Measurements from ENCODE around the gene INO80. TPM values are rescaled to one million over a fixed set of nuclear protein-coding genes. Genes with fewer than 3 reads are reported as not detected.
"Not testable (repeated sequence)": the region's sequence is repeated elsewhere in the genome, so short reads cannot be mapped to it uniquely, and the experiment has no call there.

Gene INO80, protein sequence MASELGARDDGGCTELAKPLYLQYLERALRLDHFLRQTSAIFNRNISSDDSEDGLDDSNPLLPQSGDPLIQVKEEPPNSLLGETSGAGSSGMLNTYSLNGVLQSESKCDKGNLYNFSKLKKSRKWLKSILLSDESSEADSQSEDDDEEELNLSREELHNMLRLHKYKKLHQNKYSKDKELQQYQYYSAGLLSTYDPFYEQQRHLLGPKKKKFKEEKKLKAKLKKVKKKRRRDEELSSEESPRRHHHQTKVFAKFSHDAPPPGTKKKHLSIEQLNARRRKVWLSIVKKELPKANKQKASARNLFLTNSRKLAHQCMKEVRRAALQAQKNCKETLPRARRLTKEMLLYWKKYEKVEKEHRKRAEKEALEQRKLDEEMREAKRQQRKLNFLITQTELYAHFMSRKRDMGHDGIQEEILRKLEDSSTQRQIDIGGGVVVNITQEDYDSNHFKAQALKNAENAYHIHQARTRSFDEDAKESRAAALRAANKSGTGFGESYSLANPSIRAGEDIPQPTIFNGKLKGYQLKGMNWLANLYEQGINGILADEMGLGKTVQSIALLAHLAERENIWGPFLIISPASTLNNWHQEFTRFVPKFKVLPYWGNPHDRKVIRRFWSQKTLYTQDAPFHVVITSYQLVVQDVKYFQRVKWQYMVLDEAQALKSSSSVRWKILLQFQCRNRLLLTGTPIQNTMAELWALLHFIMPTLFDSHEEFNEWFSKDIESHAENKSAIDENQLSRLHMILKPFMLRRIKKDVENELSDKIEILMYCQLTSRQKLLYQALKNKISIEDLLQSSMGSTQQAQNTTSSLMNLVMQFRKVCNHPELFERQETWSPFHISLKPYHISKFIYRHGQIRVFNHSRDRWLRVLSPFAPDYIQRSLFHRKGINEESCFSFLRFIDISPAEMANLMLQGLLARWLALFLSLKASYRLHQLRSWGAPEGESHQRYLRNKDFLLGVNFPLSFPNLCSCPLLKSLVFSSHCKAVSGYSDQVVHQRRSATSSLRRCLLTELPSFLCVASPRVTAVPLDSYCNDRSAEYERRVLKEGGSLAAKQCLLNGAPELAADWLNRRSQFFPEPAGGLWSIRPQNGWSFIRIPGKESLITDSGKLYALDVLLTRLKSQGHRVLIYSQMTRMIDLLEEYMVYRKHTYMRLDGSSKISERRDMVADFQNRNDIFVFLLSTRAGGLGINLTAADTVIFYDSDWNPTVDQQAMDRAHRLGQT (N-terminal part only)
- polyA plus RNA-seq (2012; ENCODE audit: missing spikeins), result 14.6 TPM

DNA sequence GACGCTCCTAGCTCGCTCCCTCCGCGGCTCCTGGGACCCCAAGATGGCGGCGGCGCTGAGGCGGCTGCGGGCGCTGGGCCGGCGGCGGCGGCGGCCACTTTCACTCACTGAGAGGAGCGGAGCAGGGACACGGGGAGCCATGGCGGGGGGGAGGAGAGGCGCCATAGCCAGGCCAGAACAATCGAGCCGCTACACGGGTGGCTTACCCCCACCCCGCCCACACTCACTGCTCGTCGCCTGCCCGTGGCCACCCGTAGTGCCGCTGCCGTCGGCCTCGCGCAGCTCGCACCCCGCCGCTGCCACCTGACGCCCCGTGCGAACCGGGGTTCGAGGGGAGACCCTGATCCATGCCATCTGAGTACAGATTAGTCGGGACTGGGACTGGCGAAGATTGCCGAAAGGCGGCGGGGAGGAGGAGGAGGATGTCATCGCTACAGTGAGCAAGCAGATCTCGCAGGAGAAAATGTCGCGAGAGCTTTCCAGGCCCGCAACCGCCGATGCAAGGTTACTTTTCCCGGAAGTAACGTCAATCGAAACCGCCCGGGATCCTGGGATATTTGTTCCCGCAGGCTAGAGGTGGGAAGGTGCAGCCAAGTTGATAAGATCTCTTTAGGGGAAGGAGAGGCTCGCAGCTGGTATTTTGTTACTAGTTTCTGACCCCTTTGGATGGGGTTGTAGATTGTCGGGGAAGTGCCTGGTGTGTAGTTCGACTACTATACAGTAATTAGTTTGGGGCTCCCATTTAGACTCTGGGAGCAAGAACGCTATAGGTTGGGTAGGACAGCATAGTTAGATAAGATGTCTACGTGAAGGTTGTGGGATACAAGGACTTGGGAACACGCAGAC is at the start of gene INO80:
Gene INO80 (minus strand): TSS at position 165 of the 846 bp plus-strand sequence. CDS start 19,970 bp downstream, outside the sequence.
- FAIRE-seq (peak; percentile 96), DNase-seq (ENCODE audit: insufficient read length) (peak; percentile 75)
- TF ChIP-seq POLR2AphosphoS5 (IDR thresholded peaks at IDR 0.05; ENCODE audit: low read depth, low read length) (no peak), POLR2A (IDR thresholded peaks at IDR 0.05; ENCODE audit: low read depth, low read length) (peak; percentile 65), TAF1 (IDR thresholded peaks at IDR 0.05; ENCODE audit: borderline replicate concordance, low read depth, low read length) (peak; percentile 71)

DNA sequence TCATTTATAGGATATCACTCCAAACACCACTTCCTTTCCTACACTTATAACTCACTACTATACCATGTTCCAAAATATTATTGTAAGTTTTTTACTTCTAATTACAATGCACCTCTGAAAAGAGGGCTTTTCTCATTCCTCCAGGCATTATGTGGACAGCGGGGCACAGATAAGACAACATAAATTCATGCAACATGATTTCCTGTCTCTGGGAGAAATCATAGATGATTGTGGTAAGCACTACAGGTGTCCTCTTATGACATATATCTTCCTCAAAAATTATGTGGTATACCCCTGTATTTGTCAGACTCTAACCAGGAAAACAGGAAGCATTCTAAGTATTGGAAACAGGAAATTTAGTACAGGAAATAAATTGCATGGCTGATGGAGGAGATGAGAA is 45.7 kb upstream of the INO80 start:
- FAIRE-seq (no peak), DNase-seq (ENCODE audit: insufficient read length) (no peak)
- no peak for TF ChIP-seq POLR2AphosphoS5 (IDR thresholded peaks at IDR 0.05; ENCODE audit: low read depth, low read length)
- TF ChIP-seq POLR2A (IDR thresholded peaks at IDR 0.05; ENCODE audit: low read depth, low read length), result no peak
- TF ChIP-seq TAF1 (IDR thresholded peaks at IDR 0.05; ENCODE audit: borderline replicate concordance, low read depth, low read length), result no peak

DNA sequence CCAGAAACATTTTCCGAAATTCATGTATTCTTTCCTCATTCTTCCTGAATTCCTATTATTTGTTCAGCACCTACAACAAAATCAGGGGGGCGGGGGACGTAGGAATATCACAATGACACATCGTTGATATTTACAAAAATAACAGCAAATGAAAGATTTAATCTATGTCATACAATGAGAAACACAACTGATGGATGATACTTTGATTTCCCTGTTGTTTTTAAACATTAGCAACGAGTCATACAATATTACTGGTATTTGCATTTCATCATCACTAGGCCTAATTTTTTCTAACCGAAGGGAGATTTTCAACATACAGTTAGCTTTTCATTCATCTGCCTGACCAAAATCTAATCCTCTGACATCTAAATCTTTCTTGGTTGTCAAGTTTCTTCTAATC is 45.3 kb upstream of the INO80 start:
- FAIRE-seq (no peak), DNase-seq (ENCODE audit: insufficient read length) (no peak)
- no peak for TF ChIP-seq POLR2A (IDR thresholded peaks at IDR 0.05; ENCODE audit: low read depth, low read length)
- TF ChIP-seq POLR2AphosphoS5 (IDR thresholded peaks at IDR 0.05; ENCODE audit: low read depth, low read length), result no peak
- no peak for TF ChIP-seq TAF1 (IDR thresholded peaks at IDR 0.05; ENCODE audit: borderline replicate concordance, low read depth, low read length)

DNA sequence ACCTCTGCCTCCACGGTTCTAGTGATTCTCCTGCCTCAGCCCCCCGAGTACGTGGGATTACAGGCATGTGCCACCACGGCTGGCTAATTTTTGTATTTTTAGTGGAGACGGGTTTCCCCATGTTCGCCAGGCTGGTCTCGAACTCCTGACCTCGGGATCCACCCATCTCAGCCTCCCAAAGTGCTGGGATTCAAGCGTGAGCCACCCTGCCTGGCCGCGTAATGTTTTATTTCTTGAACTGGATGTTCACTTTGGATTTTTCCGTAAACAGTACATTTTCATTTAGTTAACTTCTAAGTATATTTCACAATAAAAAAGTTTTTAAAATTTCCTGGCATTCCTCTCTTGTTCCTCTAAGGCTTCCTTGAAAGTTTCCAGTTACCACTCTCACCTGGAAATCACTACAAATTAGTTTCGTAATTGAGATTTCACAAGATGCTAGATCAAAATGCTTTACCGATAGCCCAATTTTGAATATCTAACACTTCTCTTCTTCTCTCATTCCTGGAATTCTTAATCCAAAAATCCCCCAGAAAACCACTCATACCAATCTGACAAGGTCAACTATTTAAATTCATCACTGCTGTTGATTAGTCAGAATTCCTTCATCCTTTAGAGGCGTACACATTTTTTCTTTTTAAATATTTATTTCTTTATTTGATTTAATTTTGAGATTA is 44.7 kb upstream of the INO80 start:
- no peak for TF ChIP-seq TAF1 (IDR thresholded peaks at IDR 0.05; ENCODE audit: borderline replicate concordance, low read depth, low read length)
- TF ChIP-seq POLR2A (IDR thresholded peaks at IDR 0.05; ENCODE audit: low read depth, low read length), result no peak
- no peak for TF ChIP-seq POLR2AphosphoS5 (IDR thresholded peaks at IDR 0.05; ENCODE audit: low read depth, low read length)
- FAIRE-seq, result no peak

DNA sequence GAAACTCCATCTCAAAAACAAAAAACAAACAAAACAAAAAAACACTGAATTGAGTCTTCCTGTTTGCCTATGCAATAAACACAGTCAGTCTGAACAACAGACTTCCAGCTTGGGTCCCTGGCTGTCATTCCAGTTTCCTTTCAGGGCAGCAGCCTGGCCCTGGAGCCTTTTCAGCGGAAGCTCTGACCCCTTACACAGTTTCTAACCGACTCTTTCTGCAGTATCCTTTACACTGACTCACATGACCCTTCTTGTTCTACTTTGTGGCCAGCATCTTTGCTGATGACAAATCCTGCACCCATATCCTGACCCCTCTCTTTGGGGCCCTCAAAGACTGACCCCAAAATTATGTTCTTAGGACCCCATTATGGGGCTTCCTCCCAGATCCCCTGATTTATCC is 38.3 kb upstream of the INO80 start:
- TF ChIP-seq POLR2A (IDR thresholded peaks at IDR 0.05; ENCODE audit: low read depth, low read length) (no peak), POLR2AphosphoS5 (IDR thresholded peaks at IDR 0.05; ENCODE audit: low read depth, low read length) (no peak), TAF1 (IDR thresholded peaks at IDR 0.05; ENCODE audit: borderline replicate concordance, low read depth, low read length) (no peak)
- DNase-seq (ENCODE audit: insufficient read length), result no peak
- FAIRE-seq, result no peak

More for the DNA sequence above, 44.7 kb upstream of the INO80 start:
- DNase-seq (ENCODE audit: insufficient read length), result no peak

DNA sequence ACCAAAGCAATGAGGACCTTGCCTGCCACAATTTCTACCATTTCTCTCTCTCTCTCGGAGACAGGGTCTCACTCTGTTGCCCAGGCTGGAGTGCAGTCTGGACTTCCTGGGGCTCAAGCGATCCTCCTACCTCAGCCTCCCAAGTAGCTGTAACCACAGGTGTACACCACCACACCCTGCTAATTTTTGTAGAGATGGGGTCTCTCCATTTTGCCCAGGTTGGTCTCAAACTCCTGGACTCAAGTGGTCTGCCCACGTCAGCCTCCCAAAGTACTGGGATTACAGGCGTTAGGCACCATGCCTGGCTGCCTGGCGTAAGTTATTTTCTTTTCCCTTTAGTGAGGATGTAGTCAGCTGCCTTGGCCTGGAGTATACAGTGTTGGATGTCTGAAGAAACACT is 37.7 kb upstream of the INO80 start:
- TF ChIP-seq POLR2A (IDR thresholded peaks at IDR 0.05; ENCODE audit: low read depth, low read length) (no peak), TAF1 (IDR thresholded peaks at IDR 0.05; ENCODE audit: borderline replicate concordance, low read depth, low read length) (no peak)
- DNase-seq (ENCODE audit: insufficient read length) (no peak), FAIRE-seq (no peak)

DNA sequence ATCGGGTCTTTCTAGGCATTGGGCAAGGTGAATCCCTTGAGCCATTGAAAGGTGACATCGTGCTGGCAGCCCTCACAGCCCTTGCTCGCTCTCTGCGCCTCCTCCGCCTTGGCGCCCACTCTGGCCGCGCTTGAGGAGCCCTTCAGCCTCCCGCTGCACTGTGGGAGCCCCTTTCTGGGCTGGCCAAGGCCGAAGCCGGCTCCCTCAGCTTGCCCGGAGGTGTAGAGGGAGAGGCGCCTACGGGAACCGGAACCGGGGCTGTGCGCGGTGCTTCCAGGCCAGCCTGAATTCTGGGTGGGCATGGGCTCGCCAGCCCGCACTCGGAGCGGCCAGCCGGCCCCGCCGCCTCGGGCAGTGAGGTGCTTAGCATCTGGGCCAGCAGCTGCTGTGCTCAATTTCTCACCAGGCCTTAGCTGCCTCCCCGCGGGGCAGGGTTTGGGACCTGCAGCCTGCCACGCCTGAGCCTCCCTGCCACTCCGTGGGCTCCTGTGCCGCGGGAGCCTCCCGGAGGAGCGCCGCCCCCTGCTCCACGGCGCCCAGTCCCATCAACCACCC is 35.4 kb upstream of the INO80 start:
- no peak for FAIRE-seq
- DNase-seq (ENCODE audit: insufficient read length), result no peak
- TF ChIP-seq POLR2A (IDR thresholded peaks at IDR 0.05; ENCODE audit: low read depth, low read length) (no peak), TAF1 (IDR thresholded peaks at IDR 0.05; ENCODE audit: borderline replicate concordance, low read depth, low read length) (no peak), POLR2AphosphoS5 (IDR thresholded peaks at IDR 0.05; ENCODE audit: low read depth, low read length) (no peak)

DNA sequence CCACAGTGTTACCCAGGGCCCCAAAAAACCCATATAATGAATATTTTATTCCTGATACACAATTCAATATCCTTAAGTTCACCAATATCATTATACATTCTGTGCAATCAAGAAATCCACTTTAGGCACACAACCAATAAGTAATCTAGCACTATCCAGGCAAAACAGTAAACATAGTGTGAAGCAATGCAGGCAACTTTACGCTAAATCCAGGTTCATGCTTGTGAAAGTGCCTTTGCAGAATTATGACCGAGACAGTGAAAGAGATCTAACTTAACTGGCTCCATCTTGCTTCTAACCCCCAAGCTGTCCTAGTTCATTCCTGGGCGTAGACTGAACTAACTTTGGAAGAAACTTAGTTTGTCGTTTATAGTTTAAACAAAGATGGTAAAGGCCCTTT is 34.2 kb upstream of the INO80 start:
- FAIRE-seq (no peak), DNase-seq (ENCODE audit: insufficient read length) (no peak)
- TF ChIP-seq POLR2AphosphoS5 (IDR thresholded peaks at IDR 0.05; ENCODE audit: low read depth, low read length) (no peak), TAF1 (IDR thresholded peaks at IDR 0.05; ENCODE audit: borderline replicate concordance, low read depth, low read length) (no peak), POLR2A (IDR thresholded peaks at IDR 0.05; ENCODE audit: low read depth, low read length) (no peak)

DNA sequence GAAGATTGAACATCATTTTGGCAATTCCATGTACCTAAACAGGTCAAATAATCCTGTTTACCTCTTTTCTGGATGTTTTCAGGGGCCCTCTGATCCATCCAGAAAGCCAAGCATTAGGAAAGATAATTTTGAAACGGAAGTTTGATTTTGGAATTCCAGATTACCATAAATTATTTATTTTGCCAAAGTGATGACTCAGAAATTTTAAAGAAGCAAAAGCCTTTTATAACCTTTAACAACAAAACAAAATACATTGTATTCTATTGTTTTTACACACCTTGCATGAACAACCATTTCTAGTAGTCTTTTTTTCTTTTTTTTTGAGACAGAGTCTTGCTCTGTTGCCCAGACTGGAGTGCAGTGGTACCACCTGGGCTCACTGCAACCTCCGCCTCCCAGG is 32.0 kb upstream of the INO80 start:
- FAIRE-seq (no peak), DNase-seq (ENCODE audit: insufficient read length) (no peak)
- TF ChIP-seq POLR2A (IDR thresholded peaks at IDR 0.05; ENCODE audit: low read depth, low read length), result no peak
- no peak for TF ChIP-seq TAF1 (IDR thresholded peaks at IDR 0.05; ENCODE audit: borderline replicate concordance, low read depth, low read length)
- TF ChIP-seq POLR2AphosphoS5 (IDR thresholded peaks at IDR 0.05; ENCODE audit: low read depth, low read length), result no peak

DNA sequence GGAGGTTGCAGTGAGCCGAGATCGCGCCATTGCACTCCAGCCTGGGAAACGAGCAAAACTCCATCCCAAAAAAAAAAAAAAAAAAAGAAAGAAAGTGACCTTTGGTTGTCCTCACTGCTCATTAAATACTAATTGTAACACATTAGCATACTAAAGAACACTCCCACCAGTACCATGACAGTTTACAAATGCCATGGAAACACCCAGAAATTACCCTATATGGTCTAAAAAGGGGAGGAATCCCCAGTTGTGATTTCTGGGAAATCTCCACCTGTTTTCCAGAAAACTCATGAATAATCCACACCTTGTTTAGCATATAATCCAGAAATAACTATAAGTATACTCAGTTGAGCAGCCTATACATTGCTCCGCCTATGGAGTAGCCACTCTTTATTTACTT is 23.5 kb upstream of the INO80 start:
- no peak for FAIRE-seq
- TF ChIP-seq TAF1 (IDR thresholded peaks at IDR 0.05; ENCODE audit: borderline replicate concordance, low read depth, low read length) (no peak), POLR2AphosphoS5 (IDR thresholded peaks at IDR 0.05; ENCODE audit: low read depth, low read length) (no peak), POLR2A (IDR thresholded peaks at IDR 0.05; ENCODE audit: low read depth, low read length) (no peak)
- no peak for DNase-seq (ENCODE audit: insufficient read length)

DNA sequence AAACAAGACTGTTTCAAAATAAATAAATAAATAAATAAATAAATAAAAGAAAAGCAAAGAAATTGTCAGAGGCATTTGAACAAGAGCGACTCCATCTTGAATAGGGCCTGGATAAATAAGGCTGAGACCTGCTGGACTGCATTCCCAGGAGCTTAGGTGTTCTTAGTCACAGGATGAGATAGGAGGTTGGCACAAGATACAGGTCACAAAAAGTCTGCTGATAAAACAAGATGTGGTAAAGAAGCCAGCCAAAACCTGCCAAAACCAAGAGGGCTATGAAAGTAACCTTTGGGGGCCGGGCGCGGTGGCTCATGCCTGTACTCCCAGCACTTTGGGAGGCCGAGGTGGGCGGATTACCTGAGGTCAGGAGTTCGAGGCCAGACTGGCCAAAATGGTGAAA is 23.0 kb upstream of the INO80 start:
- not testable (repeated sequence) for FAIRE-seq; DNase-seq (ENCODE audit: insufficient read length)

DNA sequence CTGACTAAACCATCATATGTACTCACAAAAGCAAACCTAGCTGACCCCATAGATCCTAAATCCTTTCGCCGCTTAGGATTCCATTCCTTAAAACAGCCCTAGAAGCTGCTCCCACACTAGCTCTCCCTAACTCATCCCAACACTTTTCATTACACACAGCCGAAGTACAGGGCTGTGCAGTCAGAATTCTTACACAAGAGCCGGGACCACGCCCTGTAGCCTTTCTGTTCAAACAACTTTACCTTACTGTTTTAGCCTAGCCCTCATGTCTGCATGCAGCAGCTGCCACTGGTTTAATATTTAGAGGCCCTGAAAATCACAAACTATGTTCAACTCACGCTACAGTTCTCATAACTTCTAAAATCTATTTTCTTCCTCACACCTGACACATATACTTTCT is 19.5 kb upstream of the INO80 start:
- FAIRE-seq; DNase-seq (ENCODE audit: insufficient read length): not testable (repeated sequence)
